HG03064 (cell line): Measurements from ENCODE around the gene SHISA5.

Experiments used
- ATAC-seq: cut with Tn5 transposase; IDR thresholded peaks from one replicate; pipeline ENCODE4 v1.9.1; 2021; ENCODE audit warnings: low read depth; ENCODE audit not compliant: unreplicated experiment

Gene SHISA5

GRCh38 chr3:48419597-48419996 is 84.4 kb downstream of the SHISA5 start:
- no peak for ATAC-seq

- no peak for ATAC-seq
Observed at GRCh38 chr3:48419149-48419548, 84.8 kb downstream of the SHISA5 start.

- ATAC-seq: no peak
Observed at GRCh38 chr3:48418651-48419050, 85.3 kb downstream of the SHISA5 start.

- no peak for ATAC-seq
Observed at GRCh38 chr3:48418140-48418539, 85.8 kb downstream of the SHISA5 start.
